Fibroblast of skin of abdomen (primary cell): ENCODE data around the gene ALPL.
A peak's percentile ranks its signal among the peaks of the same experiment; 100 is the strongest.
"Not testable (repeated sequence)": the region's sequence is repeated elsewhere in the genome, so short reads cannot be mapped to it uniquely, and the experiment has no call there.

Source experiments
- DNase-seq: peaks from one replicate; pipeline ENCODE4 v3.0.0-alpha.2; 2013

ALPL gene

DNA sequence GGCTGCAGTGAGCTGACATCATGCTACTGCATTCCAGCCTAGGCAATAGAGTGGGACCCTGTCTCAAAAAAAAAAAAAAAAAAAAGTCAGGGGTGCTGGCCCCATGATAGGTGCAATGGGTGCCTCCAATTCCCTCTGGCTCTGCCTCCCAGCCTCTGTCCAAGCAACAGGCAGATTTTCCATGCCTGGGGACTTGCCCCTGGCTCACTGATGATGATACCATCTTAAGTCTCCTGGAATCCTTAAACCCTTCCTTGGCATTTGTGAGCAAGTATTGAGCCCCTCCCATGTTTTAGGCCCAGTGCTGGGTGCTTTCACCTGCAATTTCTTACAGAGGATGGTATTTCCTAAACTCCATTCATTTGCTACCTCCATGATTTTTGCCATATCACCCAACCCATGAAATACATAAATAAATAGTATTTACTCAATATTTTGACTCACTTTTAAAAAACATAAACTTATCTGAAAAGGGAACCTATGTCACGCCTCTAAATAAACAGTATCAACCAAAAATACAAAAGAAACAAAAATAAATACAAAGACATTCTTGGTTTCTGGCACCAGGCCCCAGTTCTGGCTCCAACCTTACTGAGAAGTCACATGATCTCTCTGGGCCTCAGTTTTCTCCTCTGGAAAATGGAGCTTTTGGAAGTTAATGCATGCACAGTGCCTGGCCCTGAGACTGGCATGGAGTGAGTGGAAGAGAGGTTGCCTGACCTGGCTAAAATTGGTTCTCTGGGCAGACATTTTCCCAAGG is 1.5 kb upstream of the ALPL start:
- DNase-seq: no peak

DNA sequence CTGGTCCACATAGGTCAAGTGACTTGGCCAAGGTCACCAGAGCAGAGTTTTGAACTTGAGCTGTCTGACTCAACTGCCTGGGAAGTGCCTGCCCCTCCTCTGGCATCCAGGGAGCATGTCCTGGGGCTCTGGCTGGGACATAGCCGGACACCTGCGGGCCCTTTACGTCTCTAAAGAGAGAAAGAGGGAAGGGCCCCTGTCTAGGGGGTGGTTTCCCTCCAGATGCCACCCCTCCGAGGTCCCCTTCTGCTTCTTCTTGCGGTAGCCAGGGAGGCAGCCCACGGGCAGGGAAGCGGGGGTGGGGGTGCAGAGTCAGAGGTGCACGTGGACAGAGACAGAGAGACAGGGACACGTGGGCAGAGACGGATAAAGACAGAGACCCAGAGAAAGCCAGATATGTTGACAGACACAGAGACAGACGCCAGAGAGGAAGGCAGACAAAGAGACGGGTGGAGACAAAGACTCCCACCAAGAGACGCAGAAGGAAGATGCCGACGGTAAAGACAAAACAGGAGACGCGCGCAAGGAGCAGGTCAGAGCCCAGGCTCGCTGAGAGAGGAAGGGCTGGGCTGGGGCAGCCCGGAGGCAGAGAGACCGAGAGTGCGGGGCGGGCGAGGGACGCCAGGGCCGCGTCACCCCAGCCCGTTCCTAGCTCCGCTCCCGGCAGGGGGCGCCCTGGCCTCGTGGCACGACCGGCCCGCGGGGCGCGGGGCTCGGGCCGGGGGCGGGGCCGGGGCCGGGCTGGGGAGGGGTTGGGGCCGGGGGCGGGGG is 458 bp upstream of the ALPL start:
- DNase-seq: peak; percentile 27

DNA sequence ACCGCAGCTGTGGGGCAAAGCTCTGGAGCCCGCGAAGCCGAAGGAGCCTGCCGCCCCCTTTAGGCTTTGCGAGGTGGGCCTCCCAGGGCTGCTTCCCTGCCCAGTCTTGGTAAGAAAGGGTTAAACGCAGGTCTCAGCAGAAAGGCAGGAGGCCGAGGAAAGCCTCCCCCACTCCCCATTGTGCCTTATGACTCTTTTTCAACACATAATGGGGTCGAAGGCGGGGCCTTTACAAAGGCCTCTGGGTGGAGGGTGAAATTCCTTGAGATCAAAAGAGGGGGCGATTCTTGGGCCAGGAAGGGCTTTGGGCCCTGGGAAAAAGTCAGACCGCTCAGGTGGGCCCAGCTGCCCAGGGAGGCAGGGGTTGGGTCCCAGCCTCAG is 880 bp downstream of the ALPL start:
- no peak for DNase-seq

DNA sequence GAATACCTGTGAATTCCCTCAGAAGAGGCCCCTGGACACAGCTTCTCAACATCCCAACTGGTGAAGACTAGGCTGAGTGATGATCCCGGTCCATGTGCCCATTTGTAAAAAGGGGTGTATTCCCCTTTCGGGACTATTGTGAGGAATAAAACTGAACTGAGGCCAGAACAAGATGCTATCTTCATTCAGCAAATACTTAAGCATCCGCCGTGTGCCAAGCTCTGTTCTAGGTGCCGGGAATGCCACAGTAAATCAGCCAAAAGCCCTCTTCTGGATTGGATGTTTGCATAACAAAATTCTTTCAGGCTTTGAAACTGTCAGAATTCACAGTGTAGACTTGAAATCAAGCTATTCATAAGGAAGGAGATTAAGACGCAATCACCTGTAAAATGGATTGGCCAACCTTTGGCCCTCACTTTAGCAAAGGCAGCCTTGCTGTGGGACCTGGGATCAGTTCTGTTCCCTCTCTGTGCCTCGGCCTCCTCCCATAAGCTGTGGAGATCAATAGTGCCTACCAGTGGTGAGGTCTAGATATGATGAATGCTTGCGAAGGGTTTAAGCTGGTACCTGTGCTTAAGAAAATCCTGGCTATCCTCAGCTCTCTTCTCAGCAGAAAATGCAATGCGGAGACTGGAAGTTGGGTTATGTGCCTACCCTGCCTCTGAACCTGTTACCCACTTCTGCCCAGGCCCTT is 1.8 kb downstream of the ALPL start:
- no peak for DNase-seq

DNA sequence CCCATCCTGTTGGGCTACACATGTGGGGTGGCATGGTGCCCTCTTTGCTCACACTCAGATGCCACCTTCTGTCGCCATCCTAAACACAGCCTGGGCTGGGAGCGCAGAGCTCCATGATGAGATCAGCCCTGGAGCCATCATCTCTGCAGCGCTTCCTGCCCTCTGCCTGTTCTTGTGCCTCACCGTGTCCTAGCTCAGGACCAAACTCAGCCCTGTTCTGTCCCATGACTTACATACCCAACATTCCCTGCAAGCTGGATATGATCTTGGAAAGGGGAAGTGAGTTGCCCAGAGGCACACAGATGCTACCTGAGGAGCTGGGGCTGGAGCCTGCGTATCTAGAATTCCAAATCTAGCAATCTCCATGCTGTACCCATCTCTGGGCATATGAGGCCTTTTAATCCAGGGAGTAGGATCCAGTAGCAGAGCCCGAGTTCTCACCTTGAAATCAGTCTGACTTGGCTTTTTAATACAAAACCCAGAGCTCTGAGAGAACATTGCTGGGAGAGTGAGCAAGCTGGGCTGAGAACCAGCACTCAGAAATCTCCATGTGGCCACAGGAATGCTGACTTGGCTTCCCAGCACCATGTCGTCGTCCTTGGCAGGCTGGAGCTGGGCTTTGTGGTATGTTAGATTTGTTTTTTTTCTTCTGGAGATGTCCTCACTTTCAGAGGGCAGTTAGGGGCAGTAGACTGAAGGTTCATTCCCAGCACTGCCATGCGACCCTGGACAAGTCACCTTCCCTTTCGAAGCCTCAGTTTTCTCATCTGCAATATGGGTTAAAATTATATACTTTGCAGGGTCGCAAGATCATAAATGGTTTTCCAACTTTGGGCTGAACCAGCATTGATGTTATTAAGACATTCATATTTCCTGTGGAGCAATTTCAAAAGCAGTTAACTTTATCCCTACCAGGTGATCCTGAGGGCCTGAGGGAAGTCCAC is 2.6 kb downstream of the ALPL start:
- peak; percentile 95 for DNase-seq

DNA sequence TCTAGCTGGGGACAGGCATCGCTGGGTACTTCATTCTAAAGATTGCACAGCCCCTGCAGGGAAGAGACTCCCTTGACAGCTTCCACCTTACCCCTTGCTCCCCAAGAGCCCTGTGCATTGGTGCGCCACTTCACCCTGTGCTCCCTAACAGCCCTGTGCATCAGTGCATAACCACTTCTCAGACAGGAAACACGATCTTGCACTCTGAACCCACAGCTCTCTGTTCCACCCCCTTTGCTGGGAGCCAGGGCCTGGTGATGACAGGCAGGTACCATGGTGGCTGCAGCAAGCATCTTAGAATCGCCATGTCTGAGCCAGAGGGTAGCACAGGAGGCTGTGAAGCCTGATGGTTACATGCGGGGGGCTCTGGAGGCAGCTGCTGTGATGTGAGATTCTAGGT is 5.0 kb downstream of the ALPL start:
- no peak for DNase-seq

DNA sequence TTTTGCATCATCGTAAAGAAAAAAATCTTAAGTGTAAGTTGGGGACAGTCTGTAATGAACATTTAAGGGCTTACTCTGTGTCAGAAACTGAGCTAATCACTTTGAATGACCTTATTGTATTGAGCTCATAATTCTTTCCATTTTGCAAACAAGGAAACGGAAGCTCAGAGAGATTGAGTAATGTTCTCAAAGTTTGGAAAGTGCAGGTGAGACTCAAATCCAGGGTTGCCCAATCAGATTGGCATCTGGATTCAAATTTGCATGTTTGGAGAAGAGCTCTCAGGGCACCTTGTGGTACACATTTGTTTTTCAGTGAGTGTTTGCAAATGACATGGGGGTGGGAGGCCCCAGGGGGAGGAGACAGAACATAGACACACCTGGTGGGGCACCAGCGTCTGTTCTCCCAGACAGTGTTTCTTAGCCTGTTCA is 8.0 kb downstream of the ALPL start:
- DNase-seq: no peak

DNA sequence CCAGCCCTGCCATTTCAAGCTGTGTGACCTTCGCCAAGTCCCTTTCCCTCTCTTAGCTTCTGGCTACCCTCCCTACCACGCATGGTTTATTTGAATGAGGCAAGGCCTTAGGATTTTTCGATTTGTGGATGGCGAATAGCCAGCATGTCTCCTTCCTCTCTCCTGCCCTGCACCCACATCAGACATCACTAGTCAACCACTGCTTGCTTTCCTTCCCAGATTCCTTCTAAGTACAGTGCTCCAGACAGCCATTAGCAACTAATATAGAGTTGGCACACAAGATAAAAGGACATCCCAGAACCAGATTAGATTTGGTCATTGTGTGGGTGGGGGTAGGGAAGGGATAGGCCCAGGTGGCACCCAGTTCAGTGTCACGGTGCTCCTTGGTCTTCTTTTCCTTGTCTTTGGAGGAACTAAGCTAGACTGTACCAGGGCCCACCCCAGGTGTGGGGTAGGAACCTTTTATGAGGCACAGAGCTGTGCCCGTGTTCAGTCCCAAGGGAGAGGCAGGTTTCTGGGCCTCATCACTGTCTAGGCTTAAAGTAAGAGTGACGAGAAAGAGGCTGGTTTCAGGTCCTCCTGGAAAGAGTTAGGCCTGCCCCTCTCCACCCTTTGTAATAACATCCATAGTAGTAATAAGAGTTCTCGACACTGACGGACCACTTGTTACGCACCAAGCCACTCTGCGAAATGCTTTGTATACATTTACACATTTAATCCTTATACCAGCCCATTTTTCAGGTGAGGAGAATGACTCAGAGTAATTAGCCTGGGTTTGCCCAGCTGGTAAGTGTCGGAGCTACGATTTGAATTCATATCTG is 8.6 kb downstream of the ALPL start:
- no peak for DNase-seq

DNA sequence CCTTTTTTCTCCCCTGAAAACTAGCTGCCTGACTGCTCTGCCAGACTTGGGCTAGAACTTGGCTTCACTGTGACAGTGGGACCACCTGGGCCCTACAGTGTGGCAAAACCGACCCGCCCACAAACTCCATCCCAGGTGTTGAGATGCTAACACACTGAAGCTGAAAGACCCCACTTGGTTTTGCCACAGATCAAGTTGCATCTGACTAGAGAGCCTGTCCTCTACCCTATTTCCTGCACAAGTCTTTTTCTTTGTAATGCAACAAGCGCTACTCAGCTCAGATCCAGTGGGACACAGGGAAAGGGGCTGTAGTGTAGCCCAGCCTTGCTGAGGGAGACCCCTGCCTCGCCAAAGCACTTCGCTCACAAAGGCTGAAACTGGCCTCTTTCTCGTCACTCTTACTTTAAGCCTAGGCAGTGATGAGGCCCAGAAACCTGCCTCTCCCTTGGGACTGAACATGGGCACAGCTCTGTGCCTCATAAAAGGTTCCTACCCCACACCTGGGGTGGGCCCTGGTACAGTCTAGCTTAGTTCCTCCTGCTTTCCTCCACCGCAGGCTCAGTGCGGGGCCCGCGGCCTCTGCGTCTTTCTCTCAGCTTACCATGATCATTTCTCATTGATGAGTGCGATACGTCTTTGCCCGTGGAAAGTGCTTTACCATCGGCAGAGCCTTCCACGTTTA is 9.7 kb downstream of the ALPL start:
- DNase-seq: no peak

DNA sequence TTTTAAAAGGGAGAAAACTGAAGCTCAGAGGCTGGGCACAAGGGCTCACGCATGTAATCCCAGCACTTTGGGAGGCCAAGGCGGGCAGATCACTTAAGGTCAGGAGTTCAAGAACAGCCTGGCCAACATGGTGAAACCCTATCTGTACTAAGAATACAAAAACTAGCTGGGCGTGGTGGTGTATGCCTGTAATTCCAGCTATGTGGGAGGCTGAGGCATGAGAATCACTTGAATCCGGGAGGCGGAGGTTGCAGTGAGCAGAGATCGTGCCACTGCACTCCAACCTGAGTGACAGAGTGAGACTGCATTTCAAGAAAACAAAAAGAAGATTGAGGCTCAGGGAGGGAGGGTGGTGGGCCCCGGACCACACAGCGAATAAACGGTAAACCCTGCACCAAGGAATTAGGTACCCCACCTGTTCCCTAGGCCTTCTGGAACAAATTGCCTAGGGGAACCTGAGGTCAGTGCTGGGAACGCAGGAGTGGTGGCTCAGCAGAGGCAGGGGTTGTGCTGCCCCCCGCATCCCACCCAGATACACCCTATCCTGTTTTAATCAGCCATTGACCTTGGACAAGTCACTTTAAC is 10.4 kb downstream of the ALPL start:
- DNase-seq: not testable (repeated sequence)

DNA sequence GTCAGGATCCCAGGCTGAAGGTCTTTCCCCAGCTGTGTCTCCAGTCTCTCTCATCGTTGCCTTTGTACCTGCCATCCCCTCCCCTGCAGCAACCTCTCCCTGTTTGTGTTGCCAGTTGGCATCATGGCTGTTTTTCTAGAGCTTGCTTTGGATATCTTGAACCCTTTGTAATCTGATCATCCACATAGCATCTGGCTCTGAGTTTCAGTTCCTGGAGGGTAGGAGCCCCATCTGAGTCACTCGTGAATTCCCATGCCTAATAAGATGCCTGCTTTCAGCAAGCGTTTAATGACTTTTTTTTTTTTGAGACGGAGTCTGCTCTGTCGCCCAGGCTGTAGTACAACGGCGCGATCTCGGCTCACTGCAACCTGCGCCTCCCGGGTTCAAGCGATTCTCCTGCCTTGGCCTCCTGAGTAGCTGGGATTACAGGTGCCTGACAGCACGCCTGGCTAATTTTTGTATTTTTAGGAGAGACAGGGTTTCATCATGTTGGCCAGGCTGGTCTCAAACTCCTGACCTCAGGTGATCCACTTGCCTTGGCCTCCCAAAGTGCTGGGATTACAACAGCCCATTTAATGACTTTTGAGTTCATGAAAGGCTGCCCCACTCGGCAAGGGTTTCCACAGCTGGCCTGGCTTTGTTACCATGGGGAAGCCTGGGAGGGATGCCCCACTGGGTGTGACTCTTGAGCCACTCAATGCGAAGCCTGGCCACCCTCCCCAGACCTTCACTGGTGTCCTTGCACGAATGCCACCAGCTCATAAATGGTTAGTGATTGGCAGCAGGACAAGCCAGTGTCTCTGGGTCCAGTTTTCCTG is 11.9 kb downstream of the ALPL start:
- peak; percentile 50 for DNase-seq

DNA sequence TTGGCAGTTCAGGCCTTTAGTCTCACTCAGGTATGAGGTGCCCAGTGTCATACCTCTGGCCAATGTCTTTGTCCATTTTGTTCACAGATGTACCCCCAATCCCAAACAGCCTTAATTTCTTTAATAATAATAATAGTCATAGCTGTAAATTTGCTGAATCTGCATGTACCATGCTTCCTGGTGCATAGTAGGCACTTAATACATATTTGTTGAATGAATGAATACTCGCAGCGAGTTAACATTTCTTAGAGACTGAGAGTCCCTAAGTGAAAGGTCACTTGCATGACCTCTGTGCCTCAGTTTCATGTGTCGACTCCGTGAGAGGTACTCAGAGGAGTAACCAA is 12.5 kb downstream of the ALPL start:
- no peak for DNase-seq

DNA sequence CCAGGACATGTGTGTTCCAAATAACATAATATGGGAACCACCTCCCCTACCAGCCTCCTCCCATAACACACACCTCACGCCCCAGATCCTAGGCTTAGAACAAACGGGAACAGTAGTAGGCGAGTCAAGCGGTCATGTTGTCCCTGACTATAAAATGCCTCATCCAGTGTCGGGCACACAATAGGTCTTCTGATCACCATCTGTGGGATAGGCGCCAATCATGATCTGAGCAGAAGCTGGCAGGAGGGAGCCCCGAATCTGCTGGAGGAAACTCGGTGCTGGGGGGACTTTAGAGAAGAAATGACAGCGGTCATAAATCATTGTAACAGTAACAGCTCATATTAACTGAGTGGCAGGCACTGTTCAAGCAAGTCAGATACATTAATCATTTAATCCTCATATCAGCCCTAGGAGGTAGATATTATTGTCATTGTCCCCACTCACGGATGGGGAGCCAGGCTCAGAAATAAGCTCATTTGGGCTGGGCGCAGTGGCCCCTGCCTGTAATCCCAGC is 13.4 kb downstream of the ALPL start:
- no peak for DNase-seq

DNA sequence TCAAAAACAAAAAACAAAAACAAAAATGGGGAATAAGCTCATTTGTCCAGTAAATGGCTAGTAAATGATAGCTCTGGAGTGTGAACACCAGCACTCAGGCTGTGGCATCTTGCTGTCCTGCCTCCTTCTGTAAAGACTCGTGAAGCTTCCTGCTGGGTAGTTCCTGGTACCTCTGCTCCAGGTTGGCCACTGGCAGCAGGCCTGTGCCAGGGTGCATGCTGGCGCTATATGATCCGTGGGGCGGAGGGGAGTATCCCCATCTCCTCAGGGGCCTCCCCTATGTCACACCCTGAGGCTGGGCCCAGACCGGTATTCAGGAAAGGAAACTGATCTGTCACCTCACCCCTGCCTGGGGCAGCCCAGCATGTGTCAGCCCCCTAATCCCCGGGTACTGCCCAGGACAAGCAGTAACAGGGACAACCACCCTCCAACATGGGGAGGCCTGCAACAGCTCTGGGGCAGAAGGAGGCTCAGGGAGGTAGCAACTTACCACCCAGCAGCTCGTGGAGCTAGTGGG is 14.1 kb downstream of the ALPL start:
- no peak for DNase-seq

DNA sequence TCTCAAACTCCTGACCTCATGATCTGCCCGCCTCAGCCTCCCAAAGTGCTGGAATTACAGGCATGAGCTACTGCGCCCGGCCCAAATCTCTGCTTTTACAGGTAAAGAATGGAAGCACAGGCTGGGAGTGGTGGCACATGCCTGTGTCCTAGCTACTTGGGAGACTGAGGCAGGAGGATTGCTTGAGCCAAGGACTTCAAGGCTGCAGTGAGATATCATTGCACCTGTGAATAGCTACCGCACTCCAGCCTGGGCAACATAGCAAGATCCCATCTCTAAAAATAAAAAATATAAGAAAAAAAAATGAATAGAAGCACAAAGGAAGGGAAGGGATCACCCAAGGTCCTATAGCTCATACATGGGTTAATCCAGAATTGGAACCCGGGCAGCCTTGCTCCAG is 15.0 kb downstream of the ALPL start:
- no peak for DNase-seq

DNA sequence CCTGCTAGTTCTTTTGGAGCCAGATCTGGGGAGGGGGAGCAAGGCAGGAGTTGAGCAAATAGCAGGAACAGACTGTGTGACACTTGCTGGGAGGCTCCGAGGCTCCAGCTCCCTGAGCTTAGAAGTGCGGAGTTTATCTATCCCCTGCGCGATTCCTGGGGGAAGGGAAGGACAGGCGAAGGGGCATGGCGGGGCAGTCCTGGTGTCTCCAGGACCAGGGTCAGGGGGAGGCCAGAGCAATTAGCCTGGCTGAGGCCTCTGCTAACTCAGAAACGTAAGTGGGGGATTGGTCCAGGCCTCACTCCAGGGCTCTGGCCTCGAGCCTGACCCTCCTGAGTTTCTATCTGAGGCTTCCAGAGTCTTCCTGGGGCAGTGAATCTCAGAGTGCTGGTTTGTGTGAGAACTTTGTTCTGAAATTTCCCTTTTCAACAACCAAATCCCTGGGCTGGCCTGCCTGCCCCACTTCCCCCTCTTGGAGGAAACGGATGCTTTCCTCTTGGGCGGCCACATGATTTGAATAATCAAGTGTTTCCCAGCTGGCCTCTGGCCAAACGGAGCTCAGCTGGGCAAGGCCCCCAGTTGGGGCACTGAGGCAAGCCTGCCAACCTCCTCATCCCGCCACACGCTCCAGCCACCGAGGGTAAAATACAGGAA is 15.6 kb downstream of the ALPL start:
- no peak for DNase-seq

DNA sequence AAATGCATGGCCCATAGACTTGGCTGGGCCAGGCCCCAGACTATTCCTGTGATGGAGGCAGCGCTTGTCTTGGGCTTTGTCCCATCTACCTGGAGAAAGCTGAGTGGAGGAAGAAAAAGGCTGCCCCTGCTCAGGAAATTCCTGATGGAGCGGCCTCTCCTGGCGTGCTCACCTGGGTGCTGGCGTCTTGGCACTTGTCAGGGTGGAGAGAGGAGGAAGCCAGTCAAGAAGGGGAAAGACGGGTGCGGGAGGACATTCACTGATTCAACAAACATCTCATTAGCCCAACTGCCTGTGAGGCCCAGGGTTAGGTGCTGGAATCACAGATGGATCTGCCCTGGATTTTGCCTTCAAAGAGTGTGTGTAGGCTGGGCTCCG is 16.1 kb downstream of the ALPL start:
- no peak for DNase-seq

DNA sequence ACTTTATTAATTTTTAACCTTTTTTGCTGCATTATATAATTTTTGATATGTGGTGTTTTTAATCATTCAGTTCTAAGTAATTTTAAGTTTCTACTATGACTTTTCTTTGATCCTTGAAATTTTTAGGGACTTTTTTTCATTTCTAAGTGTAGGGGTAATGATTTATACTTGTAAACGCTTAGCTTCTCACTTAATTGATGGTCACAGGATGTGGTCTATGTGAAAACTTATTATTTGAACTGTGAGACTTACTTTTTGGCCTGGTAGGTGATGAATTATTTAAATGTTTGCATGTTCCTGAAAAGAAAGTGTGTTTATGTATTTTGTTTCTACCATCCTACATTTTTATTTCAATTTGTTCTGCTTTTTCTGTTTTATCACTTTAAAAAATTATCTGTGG is 17.2 kb downstream of the ALPL start:
- DNase-seq: no peak
